Stimulated activated CD4-positive, alpha-beta T cell treated with anti-CD3 and anti-CD28 coated beads, Interleukin-4, amount 100 ng/mL, for 1 hour (primary cell): ENCODE data around the gene HCFC1R1.
"Not testable (repeated sequence)": the region's sequence is repeated elsewhere in the genome, so short reads cannot be mapped to it uniquely, and the experiment has no call there.

Source experiments
- DNase-seq: peaks from one replicate; pipeline ENCODE4 v3.0.0-alpha.2; 2020

The HCFC1R1 gene

DNA sequence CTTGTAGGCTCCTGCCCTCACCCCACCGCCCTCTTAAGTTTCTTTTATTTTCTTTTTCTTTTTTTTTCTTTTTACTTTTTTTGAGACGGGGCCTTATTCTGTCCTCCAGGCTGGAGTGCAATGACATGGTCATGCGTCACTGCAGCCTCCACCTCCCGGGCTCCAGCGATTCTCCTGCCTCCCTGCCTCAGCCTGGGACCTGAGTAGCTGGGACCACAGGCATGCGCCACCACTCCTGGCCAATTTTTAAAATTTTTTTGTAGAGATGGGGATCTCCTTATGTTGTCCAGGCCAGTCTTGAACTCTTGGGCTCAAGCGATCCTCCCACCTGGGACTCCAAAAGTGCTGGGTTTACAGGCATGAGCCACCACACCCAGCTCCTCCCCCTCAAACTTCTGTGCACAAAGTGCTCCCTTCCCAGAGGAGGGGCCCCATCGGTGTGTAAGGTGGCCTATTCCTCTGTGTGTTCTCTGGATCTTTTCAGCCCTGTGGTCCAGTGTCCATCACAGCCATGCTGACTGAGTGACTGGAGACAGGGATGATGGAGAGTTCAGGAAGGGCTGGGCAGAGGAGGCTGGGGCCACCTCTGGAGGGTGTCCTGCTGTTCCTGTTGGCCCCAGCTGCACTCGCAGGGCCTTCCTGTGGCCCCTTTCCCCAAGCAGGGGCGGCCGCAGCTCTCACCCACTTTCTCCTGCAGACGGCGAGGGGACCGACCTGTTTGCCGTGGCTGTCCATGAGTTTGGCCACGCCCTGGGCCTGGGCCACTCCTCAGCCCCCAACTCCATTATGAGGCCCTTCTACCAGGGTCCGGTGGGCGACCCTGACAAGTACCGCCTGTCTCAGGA lies 32.8 kb upstream of the HCFC1R1 start:
- DNase-seq = no peak

DNA sequence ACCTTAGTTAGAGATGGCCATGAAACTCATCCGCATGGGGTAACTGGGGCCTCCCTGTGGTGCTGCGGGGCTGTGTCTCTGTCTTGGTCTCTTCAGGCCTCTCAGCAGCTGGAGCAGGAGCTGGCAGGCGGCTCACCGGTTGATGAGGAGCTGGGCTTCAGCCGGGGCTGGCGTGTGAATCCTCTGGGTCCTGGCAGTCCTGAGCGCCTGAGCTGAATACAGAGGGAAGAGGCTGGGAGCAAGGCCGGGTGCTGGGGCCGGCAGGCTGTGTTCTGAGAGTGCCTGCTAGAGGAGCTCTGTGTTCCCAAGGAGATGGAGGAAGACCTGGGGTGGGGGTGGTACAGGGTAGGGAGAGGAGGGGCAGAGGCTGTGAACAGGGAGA lies 32.0 kb upstream of the HCFC1R1 start:
- not testable (repeated sequence) for DNase-seq

DNA sequence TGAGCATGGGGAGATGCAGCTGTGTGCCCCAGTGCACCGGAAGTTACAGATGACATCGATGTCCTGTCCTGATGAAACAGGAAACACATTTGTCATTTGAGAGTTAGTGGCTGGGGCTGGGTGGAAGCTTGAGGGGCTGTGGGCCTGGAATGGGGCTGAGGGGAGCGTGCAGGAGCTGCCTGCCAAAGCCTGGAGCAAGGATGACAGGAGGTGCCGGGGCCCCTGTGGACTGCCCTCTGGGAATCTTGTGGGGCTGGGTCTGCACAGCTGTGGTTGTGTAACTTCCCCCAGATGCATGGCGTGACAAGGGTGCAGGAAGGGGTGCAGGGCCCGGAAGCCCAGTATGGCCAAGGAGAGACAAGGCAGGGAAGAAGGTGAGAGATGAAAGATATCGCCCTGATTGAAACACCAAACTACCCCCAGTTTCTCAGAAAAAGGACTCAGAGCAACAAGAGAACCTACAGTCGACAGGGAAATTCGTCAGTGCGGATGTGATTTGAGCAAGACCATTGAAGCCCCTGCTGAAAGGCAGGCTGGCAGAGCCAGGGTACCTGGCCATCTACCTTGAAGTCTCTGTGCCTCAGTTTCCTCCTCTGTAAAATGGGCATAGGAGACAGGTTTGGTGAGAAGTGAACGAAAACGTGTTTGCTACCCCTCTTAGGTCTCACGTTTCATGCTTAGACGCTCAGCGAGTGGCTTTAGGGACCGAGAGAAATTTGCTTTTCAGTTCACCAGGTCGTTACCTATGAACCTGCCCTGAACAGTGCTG lies 31.4 kb upstream of the HCFC1R1 start:
- no peak for DNase-seq

DNA sequence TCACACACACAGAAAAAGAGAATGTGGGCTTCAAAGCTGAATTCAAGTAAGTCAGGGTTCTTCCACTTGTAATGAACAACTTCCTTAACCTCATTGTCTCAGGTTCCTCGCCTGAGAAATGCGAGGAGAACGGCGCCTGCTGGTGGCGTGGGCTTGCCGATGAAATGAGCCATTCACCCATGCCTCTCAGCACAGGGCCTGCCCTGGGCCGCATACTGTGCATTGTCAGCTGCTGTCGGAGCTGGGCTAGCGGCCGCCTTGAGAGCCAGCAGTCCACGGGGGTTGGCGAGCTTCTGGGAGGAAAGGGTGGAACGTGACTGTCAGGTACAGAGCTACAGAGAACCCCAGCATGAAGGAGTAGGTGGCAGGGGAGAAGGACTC lies 29.6 kb upstream of the HCFC1R1 start:
- not testable (repeated sequence) for DNase-seq

DNA sequence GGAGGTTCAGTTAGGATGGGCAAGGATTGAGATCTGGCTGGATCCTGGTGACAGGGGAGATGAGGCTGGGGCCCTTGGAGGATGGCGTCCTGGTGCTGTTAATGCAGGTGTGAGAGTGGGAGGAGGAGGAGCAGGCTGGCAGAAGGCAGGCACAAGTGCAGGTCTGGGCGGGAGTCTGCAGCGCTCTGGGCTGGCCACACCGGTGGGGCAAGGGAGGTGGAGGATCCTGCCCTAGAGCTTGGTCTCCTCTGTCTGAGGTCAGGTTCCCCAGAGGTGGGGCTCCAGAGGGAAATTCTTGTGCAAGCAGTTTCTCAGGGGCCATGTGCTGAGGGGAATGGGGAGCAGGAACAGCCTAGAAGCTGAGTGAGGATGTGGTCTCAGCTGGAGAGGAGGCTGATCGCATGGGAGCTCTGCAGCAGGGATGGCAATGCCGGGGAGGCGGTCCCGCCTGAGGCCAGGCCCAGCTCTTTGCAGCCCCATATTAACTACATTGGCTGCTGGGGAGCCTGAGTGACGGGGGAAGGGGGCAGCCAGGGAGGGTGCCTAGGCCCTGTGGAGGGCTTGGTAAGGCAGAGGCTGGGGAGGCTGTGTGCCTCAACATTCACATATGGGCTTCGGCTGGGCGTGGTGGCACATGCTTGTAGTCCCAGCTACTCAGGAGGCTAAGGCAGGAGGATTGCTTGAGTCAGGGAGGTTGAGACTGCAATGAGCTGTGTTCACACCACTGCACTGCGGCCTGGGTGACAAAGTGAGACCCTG lies 29.0 kb upstream of the HCFC1R1 start:
- DNase-seq = not testable (repeated sequence)

DNA sequence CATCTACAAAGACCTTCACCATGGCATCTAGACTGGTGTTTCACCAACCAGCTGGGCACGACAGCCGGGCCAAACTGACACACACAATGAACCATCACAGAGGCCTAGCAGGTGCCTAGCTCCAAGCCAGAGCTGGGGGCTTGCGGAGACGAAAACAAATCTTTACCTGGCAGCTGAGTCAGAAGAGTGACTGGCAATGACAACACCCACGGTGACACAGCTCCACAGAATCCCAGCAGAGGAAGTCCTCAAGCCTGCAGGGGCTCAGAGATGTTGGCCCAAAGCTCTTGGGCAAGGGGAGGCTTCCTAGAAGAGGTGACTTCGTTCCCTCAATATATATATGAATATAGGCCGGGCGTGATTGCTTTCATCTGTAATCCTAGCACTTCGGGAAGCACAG lies 27.8 kb upstream of the HCFC1R1 start:
- DNase-seq = no peak

DNA sequence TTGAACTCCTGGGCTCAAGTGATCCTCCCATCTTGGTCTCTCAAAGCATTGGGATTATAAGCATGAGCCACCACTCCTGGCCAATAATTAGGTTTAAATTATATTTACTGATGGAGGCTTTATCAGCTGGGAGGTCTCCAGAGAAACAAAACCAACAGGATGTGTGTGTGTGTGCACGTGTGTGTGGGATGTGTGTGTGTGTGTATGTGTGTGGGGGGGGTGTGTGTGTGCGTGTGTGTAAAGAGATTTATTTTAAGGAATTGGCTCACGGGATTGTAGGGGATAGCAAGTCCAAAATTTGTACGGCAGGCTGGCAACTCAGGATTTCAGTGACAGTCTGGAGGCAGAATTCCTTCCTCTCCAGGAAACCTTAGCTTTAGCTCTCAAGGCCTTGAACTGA lies 27.3 kb upstream of the HCFC1R1 start:
- no peak for DNase-seq

DNA sequence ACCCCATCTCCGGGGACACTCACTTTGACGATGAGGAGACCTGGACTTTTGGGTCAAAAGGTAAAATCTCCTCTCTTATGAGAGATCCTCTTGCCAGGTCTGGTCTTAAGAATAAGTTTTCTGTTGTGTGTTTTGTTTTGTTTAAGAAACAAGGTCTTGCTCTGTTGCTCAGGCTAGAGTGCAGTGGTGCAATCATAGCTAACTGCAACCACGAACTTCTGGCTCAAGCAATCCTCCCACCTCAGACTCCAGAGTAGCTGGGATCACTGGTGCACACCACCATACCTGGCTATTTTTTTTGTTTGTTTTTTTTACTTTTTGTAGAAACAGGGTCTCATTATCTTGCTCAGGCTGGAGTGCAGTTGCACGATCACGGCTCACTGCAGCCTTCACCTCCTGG lies 26.7 kb upstream of the HCFC1R1 start:
- no peak for DNase-seq

DNA sequence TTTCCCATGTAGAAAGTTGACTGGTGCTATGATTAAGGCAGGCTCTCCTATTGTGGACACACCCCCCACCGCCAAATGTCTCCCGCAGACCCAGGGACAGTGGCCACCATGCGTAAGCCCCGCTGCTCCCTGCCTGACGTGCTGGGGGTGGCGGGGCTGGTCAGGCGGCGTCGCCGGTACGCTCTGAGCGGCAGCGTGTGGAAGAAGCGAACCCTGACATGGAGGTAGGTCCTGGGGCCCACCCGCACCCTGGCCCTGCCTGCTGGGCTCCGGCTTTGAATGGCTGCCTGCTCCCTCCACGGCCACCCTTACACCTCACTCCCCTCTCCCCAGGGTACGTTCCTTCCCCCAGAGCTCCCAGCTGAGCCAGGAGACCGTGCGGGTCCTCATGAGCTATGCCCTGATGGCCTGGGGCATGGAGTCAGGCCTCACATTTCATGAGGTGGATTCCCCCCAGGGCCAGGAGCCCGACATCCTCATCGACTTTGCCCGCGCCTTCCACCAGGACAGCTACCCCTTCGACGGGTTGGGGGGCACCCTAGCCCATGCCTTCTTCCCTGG lies 26.3 kb upstream of the HCFC1R1 start:
- no peak for DNase-seq

DNA sequence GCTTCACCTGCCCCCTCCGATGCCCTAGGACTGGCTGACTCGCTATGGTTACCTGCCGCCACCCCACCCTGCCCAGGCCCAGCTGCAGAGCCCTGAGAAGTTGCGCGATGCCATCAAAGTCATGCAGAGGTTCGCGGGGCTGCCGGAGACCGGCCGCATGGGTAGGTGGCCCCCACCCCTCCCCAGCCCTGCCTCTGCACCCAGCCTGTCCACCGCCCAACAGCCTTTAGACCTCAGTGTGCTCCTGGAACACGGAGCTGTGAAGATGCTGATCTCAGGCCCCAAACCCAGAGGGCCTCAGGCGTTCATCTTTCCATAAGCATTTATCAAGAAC lies 23.6 kb upstream of the HCFC1R1 start:
- DNase-seq = no peak

DNA sequence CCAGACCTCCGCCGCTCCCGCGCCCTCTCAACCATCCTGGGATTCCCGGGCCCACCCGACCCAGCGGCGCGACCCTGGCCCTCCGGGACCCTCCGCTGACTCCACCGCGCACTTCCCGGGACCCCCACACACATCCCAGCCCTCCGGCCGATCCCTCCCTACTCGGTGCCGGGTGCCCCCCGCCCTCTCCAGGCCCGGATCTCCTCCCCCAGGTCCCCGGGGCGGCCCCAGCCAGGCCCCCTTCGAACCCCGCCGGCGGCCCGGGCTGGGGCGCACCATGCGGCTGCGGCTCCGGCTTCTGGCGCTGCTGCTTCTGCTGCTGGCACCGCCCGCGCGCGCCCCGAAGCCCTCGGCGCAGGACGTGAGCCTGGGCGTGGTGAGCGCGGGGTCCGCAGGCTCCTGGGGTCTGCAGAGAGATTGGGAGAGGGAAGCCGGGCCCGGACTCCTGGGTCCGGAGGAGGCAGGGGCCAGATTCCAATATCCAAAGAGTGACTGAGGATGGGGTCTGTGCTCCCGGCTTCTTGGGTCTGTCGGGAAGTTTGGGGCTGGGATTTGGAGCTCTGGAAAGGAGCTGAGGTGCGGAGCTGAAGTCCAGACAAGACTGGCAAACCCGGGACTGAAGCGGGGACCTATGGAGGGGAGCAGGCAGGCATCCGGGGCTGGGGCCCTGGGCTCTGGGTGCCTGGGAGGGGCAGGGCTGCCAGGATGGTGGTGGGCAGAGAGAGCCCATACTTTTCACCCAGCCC lies 23.1 kb upstream of the HCFC1R1 start:
- DNase-seq = no peak

DNA sequence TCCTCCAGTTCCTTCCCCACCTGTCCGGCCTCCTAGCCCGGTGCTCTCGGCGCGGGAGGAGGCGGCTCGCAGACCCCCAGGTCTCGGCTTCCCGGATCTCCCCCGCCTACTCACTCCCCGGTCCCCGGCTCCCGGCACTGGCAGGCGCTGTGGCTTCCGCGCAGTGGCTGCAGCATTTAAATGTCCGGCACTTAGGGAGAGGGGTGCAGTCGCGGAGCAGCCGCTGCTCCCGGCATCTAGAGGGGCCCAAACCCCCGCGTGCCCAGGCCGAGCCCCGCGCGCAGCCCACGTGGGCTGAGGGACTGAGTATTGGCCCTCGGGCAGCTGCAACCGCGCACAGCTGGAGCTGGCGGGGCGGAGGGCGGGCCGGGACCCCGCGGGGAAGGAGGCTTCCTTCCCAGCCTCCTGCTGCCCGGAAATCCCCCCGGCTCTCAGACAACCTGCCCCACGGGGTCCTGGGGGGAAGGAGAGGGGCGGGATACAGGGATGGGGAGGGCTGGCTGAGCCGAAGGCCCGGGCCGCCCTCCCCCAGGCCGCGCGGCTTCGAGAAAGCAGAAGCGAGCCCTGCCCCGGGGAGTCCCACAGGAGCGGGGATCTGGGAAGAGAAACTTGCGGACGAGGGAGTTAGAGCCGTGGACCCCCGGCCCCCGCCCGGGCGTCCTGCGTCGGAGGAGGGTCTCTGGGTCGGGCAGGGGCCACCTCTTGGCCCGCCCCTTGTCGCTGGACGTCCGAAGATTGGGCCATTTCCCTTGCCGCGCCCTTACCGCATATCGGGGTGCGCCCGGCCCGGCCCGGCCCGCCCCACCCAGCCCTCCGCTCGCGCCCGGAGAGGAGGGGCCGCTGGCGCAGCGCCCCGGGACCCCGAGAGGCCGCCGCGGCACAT lies 22.3 kb upstream of the HCFC1R1 start, which contains the start of gene MMP25:
TSS of gene MMP25 (plus strand) at position 804 of the 883 bp plus-strand sequence. CDS start 357 bp downstream, outside the sequence.
- no peak for DNase-seq

DNA sequence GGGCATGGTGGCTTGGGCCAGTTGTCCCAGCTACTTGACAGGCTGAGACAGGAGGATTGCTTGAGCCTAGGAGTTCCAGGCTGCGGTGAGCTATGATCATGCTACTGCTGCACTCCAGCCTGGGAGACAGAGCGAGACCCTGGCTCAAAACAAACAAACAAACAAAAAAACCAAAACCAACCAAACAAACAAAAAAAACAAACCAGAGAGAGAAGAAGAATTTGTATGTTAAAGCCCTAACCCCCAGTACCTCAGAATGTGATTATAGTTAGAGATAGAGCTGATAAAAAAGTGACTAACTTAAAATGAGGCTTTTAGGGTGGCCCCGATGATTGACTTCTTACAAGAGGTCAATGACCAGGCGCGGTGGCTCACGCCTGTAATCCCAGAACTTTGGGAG lies 21.0 kb upstream of the HCFC1R1 start:
- no peak for DNase-seq

DNA sequence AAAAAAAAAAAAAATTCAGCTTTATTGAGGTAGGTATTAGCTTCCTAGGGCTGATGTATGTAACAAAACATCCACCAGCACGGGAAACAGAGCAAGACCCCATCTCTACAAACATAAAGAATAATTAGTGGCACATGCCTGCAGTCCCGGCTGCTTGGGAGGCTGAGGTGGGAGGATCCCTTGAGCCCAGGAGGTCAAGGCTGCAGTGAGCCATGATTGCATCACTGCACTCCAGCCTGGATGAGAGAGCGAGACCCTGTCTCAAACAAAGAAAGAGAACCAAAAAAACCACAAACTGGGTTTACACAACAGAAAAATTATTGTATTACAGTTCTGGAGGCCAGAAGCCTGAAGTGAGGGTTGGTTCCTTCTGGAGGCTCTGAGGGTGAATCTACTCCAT lies 18.6 kb upstream of the HCFC1R1 start:
- DNase-seq = no peak

DNA sequence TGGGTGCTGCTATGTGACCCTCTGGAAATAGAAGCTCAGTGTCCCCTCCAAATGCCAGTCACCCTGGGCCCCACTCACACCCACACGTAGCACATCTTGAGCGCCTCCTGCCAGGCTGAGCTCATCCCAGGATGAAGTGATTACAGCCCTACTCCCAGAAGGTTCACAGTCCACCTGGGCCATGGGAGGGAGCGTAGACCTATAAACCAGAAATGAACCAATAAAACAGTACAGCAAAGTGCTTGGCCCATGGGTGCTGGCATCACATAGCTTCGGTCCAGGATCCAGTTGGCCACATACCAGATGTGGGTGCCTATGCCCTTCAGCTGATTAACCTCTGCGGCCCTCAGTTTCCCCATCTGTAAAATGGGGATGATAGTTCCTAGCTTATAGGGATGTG lies 15.2 kb upstream of the HCFC1R1 start:
- DNase-seq = no peak

DNA sequence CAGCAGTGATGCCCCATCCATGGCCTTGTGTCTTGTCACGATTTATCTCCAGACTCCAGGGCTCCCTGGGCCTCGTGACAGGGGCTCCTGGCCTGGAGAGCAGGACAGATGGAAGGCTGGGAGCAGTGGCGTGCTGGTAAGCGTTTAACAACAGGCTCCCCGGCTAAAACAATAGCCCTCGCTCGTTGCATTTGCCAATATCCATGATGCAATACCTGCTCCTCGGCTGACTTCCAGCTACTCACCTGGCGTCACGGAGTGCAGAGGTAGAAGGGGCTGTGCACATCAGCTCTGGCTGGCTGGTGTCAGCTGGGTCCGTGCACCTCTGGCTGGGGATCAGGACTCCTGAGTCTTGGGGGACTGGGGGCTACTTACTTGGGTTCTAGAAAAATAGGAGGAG lies 14.5 kb upstream of the HCFC1R1 start:
- DNase-seq = no peak

DNA sequence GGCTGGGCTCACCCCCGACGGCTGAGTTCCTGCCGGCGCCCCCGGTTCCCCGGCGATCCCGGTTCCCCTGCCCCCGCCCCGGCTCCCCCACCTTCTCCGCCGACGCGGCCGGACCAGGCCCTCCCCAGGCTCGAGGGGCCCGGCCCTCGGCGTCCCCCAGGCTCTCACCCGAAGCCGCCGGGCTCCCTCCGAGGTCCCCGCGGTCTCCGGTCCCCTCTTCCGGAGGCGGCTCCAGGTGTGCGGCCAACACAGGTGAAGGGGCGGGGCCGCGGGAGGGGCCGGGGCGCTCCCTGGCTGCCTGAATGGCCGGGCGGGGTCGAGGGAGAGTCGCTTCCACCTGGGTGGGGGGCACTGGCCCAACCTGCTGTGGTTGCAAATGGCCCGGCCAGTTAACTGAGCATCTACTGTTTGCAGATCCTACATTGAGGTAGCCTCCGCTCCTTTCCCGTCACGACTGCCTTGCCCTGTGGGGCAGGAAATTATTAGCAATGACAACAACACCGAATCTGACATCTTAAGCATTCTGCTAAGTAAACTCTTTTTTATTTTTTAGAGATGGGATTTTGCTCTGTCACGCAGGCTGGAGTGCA lies 13.1 kb upstream of the HCFC1R1 start, which contains the start of gene BICDL2:
TSS of gene BICDL2 (minus strand) at position 219 of the 590 bp plus-strand sequence. CDS start 1,448 bp downstream, outside the sequence.
- no peak for DNase-seq

DNA sequence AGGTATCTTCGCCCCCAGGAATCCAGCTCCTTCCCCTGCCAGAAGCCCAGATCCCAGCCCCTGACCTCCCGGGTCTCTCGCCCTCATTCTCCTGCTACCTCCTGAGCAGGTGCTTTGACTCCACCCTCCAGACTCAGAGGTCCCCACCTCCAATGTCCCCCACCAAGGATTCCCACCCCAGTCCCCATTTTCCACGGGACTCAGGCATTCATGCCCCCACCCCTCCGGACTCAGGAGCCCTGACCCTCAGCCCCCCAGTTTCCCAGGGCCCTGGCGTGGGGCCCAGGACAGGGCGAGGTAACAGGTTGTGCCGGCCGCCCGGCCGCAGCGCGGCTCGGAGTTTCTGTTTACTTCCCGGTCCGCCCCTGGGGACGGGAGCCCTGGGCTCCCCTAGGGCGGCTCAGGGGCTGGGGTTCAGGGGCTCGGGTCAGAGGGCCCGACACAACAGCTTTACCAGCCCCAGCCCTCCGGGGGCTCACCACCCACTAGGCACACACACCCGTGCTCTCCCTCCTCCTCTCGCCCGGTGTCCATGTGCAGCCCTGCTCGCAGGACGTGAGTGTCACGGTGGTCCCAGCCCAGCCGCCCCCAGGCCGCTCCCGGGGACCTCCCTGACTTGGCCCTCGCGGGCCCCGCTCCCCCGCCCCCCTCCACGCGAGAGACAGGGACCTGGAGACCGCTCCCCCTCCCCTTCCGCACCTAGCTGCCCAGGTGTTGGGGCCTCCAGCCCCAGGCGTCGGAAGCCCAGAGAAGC lies 12.4 kb upstream of the HCFC1R1 start:
- DNase-seq = no peak

DNA sequence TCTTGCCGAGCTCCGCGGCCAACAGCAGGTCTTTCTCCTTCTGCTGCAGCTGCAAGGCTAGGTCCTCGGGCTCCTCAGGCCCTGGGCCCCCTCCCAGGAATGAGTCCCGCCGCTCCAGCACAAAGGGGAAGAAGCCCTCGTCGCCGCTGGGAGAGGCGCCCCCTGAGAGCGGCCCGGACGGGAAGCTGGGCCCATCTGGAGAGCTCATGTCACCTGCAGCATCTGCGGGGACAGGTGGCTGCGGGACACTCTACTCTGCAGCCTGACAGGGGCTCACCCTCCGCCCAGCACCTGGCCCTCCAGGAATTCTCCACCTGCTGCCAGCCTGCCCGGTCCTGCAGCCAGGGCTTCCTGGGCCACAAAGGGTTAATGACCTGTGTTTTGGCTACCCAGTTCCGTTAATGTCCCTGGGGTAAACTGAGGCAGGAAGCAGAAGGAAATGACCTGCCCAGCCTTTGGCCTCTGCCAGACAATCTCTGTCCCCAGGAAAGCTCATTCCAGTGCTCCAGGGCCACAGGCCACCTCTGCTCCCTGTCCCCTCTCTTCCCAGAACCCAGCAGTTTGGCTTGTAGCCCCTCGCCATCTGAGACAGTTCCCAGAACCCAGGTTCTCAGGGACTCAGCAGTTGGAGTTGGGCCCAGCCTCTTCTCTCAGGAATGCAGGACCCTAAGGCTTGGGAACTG lies 11.7 kb upstream of the HCFC1R1 start:
- no peak for DNase-seq

DNA sequence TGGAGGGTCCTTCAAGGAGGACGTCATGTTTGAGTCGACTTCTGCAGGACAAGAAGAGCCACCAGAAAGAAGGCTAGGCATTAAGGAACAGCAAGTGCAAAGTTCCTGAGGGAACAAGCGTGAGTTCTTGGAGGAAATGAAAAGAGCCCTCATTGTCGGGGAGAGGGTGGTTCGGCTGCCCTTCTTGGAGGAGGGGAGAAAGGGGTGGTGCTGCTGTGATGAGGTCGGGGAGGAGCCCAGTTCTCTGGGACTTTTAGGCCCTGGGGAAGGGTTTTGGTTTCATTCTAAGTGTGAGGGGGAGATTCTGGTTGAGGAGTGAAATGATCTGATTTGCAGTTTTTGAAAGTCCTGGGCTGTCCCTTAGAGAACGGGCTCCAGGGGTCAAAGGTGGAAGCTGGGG lies 8.9 kb upstream of the HCFC1R1 start:
- DNase-seq = no peak
